Renal cortical epithelial cell (primary cell): ENCODE measurements around the gene ST6GALNAC3. TPM values are rescaled to one million over a fixed set of nuclear protein-coding genes. Genes with fewer than 3 reads are reported as not detected.

Experiments used
- DNase-seq: peaks from one replicate; pipeline ENCODE4 v3.0.0-alpha.2; 2011; ENCODE audit warnings: low read depth
- total RNA-seq: library from RNA; depleted of rRNA; stranded (reverse); fragments of >200 nt; gene quantifications from 2 replicates; pipeline ENCODE4 v1.2.3, GENCODE V29; 2014

The ST6GALNAC3 gene
- total RNA-seq, 1 donor from 2014 or later = 0.50 TPM

DNA sequence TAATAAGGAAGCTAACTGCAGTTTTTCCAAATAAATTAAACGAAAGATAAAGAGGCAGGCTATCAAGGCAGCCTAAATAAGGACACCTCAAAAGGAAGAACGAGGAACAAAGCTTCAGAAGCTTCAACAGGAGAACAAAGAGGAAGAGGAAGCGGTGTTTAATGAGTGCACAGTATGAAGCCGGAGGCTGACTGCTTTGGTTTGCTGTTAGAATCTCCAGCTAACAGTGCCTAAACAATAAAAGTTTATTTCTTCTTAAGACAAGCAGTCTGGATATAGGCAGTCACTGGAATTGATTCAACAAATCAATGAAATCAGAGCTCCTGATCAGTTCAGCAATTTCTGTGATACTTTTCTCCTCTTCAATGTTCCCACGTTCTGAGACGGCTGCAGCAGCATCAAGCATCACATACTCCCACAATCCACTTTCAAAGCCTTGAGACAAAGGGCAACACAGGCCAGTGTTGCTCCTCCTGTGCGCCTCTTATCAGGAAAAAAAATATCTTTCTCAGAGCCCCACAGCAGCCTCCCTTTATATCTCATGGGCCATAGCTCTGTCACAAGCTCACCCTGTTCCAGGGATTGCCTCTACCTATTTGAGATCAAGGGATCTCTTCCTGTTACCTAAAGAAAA is 427.2 kb downstream of the ST6GALNAC3 start:
- no peak for DNase-seq

- no peak for DNase-seq
These were observed 428.6 kb downstream of the ST6GALNAC3 start for GRCh38 chr1:76503100-76503499.

GRCh38 chr1:76503736-76504135 is 429.2 kb downstream of the ST6GALNAC3 start:
- DNase-seq = no peak

DNA sequence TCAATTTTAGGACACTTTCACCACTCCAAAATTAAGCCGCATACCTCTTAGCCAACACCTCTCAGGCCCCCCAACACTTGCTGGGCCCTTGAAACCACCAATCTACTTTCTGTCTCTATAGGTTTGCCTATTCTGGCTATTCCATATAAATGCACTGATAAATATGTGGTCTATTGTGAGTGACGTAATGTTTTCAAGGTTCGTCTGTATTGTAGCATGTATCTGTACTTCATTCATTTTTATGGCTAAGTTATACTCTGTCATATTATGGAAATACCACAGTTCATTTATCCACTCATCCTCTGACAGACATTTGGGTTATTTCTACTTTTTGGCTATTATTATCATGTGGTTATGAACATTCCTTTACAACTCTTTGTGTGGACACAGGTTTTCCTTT is 432.8 kb downstream of the ST6GALNAC3 start:
- DNase-seq = no peak

GRCh38 chr1:76508871-76509270 is 434.3 kb downstream of the ST6GALNAC3 start:
- no peak for DNase-seq

GRCh38 chr1:76510672-76511557 is 436.4 kb downstream of the ST6GALNAC3 start:
- no peak for DNase-seq

DNA sequence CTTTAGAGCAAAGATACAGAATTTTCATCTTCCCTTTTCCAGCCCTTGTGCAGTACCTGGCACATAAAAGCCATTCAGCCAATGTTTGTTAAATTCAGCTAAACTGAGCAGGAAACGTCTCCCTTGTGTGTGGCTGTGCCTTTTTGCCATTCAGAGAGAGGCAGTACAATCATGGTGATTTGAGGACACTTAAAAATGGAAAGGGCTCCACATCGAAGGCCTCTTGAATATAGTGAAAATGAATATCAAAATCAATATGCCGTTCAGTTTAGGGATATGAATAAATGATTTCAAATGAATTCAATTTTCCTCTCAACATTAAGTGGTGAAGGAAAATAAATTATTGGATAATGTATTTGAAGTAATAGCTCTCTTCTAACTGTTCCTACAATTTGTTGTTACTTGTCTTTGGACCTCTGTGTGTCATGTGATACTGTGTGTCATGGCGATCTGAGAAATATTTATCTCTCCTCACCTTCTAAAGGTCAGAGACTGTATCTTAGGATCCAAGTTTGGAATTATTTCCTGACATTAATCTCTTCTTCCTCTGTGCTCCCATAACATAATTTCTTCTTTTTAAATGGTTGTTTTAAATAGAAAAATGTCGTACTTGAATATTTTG is 437.1 kb downstream of the ST6GALNAC3 start:
- no peak for DNase-seq

DNA sequence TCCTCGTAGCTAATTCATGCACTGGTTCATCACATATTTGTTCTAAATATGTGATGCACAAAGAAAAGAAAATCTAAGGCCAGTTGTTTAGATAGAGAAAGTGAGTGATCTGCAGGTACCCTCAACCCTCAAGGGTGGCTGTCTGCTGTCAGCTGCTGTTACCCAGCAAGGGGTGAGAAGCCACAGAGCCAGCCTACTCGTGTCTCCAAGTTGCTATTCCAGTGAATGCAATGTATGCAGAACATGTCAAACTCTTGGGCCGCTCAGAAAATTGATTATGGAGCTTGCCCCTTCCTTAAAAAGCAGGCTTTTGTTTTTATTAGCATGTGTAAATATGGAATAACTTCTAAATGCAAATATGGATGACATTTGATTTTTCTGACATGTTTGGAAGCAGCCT is 456.4 kb downstream of the ST6GALNAC3 start:
- no peak for DNase-seq

DNA sequence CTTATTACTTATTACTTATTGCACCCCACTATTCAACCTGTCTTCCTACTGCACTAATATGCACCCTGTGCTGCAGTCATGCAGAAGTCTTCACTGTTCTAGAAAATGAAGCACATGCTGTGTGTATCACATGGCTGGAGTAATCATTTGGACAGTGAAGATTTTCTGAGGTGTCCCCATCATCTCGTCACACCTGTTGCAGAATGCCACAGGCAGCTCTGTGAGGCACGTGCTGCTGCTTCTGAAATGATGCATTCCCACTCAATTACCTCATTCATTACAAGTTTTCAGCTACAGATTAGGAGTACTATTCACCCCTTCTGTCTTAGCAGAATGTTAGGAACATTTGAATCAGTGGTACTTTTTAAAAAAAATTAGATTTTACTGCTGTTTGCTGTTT is 467.1 kb downstream of the ST6GALNAC3 start:
- no peak for DNase-seq

DNA sequence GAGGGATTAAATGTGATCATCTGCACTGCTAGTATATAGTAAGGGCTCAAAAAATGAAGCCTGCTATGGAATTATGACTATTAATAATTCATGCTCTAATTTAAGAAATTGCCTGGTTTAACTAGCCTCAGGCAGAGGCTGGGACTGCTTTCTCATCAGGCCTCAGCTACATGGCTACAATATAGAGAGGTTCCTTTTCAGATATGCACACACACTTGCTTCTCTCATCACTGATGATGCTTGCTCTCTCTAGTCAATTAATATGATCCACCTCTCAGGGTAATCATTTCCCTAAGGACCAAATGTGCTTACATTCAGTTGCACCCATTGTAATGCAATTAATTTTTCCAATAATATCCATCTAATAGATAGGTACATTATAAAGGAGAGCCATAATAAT is 467.8 kb downstream of the ST6GALNAC3 start:
- no peak for DNase-seq

- DNase-seq = no peak
These were observed 468.9 kb downstream of the ST6GALNAC3 start for GRCh38 chr1:76543495-76543894.

GRCh38 chr1:76546354-76546933 is 471.9 kb downstream of the ST6GALNAC3 start:
- DNase-seq = no peak

DNA sequence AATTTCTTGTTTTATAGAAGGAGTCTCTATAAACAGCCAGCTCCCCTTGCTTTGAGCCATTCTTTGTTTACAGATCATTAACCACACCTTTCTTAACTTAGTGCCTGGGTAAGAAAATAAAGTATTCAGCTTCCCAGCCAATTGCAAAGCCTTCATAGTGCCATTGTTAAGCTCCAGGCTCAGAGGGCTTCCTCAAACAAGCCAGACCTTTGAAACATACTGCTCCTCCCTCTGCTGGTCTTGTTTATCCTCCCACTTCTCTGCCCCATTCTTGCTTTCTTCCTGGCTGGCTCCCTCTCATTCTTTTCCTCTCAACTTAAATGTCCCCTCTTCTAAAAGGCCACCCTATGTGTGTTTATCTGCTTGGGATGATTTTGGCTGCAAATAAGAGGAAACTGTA is 473.4 kb downstream of the ST6GALNAC3 start:
- peak; percentile 65 for DNase-seq

DNA sequence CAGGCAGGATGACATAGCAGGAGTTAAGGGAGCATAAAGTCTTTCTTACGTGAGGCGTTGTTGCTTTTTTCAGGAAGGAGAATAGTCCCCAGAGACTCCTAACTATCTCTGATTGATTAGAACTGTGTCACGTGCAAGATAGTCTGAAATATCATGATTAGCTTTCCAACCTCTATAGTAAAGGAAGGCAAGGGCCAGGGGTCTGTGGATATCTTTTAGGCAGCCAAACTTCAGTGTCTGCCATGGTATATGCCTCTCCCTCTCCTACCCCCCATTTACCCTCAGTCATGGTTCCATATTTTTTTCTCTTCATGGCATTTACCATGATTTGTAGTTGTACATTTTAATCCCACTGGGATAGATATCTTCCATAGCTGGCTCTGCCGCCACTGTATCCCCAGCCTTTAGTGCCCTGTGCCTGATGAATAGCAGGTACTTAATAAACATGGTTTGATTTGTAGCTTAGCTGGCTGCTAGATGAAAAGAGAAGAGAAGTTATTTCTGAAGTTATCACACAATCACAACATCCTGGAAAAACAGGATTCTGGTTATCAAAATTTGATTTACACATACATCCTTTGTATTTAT is 474.1 kb downstream of the ST6GALNAC3 start:
- DNase-seq = no peak

GRCh38 chr1:76554283-76554682 is 479.7 kb downstream of the ST6GALNAC3 start:
- no peak for DNase-seq

DNA sequence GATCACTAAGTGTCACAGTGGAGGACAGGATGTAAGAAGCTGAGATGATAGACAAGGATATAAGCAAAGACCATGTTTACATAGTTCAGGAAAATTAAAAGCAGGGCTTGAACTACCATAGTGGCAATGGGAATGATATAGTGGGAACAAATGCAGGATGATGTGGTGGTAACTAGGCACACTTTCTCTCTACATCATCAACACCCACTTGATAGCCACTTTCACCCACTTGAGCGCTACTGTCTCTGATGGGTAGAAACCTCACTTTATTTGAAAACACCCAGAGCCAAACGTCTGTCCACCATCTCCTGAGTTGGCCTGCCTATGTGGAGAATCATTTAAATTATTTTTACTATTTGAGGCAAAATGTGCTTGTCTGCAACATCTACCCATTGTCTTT is 487.7 kb downstream of the ST6GALNAC3 start:
- DNase-seq = no peak

DNA sequence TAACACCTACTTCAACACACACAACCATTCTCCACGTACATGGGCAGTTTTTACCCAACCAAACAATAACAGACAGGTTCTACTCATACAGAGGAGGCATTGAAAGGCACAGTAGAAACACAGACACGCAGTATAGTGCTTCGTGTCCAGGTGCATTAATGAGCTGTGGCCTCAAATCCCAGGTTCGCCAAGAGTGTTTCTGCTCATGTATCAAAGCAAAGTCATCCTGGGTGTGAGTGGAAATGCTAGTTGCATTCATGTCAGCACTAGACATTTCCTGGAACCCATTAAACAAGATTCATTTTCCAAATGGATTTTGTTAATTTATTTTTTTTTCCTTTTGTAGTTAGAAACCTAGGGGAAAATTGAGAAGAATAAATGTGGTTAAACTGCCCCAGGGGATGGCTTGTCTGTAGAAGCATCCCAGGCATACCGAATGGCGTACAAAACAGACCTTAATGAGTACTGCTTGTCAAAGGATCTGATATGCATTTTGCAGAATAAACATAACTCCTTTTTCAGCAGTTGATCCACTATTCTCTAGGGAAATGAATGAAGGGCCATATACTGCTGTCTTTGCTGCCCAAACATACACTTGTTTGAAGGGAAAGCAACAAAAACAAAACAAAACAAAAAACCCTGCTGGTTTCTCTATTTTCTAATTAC is 494.2 kb downstream of the ST6GALNAC3 start:
- DNase-seq = no peak

DNA sequence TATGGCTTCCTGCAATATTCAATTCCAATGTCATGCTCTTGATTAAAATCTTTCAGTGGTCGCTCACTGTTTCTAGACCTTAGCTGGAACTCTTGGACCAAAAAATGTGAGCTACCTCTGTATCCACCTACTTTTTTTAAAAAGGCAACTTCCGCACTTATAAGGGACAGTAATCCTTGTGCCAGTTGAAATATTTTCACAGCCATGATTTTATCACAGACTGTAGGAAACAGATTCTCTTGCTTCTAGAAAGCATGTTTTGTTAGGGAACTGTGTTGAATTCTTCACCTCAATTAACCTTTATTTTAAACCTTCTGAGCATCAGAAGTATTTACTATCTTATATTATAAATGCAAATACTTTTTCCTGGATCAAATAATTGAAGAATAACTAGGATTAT is 496.7 kb downstream of the ST6GALNAC3 start:
- DNase-seq = no peak

GRCh38 chr1:76572229-76572628 is 497.7 kb downstream of the ST6GALNAC3 start:
- no peak for DNase-seq

DNA sequence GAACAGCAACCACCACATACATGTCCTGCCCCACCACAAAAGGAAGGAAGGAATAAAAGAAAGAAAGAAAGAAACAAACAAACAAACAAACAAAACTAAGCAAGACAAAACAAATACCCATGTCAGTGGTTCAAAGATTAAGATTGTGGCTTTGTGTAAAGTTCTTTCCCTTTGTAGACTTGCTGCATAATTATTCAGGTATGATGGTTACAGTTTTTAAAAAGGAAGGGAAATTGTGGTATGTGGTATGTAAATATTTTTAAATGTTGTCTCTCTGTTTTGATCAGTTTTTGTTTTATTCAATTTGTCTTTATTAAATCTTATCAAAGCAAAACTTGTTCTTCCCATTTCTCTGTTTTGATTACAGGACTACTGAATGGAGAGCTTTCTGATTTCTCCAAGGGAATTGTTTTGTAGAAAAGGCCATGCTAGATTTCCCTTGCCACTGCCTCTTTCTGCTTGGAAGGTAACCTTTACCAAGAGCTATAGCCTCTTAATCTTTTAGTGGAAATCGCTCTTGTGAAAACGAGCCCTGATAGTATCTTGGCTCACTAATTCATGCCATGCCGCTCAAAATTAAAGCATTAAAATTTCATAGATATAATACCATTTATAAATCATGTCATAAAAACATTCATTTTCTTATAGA is 502.5 kb downstream of the ST6GALNAC3 start:
- DNase-seq = no peak
